Effector memory CD8-positive, alpha-beta T cell (primary cell): ENCODE measurements around the gene ZNF33A.
A peak's percentile ranks its signal among the peaks of the same experiment; 100 is the strongest.
"Not testable (repeated sequence)": the region's sequence is repeated elsewhere in the genome, so short reads cannot be mapped to it uniquely, and the experiment has no call there.

Experiments used
- ATAC-seq: fragments of 150-1000 bp; cut with Tn5 transposase; replicated peaks from 2 replicates; pipeline ENCODE4 v1.10.0; 2021; ENCODE audit warnings: mild to moderate bottlenecking, moderate library complexity
- DNase-seq, 3 experiments: peaks; one replicate each; pipeline ENCODE4 v3.0.0; 2021
- H3K27ac Mint-ChIP-seq, 2 donors: one replicate each; pipeline ENCODE4 v1.8.0; 2022; ENCODE audit warnings: mild to moderate bottlenecking in 2 of 2, mixed read lengths in 2 of 2, moderate library complexity in 2 of 2
- H3K27me3 Mint-ChIP-seq, 2 donors: one replicate each; pipeline ENCODE4 v1.8.0; 2022; ENCODE audit warnings: mixed read lengths in 2 of 2
- H3K36me3 Mint-ChIP-seq: one replicate; pipeline ENCODE4 v1.8.0; 2022; ENCODE audit warnings: mild to moderate bottlenecking, moderate library complexity, mixed read lengths; ENCODE audit not compliant: insufficient read depth
- H3K4me1 Mint-ChIP-seq, 2 donors: one replicate each; pipeline ENCODE4 v1.8.0; 2022; ENCODE audit warnings: low read depth in 2 of 2, mixed read lengths in 2 of 2
- H3K4me3 Mint-ChIP-seq, 2 donors: one replicate each; pipeline ENCODE4 v1.8.0; 2022; ENCODE audit warnings: mild to moderate bottlenecking in 2 of 2, mixed read lengths in 2 of 2, moderate library complexity in 2 of 2
- H3K9me3 Mint-ChIP-seq, 2 donors: one replicate each; pipeline ENCODE4 v1.8.0; 2022; ENCODE audit warnings: mixed read lengths in 2 of 2

Gene ZNF33A

DNA sequence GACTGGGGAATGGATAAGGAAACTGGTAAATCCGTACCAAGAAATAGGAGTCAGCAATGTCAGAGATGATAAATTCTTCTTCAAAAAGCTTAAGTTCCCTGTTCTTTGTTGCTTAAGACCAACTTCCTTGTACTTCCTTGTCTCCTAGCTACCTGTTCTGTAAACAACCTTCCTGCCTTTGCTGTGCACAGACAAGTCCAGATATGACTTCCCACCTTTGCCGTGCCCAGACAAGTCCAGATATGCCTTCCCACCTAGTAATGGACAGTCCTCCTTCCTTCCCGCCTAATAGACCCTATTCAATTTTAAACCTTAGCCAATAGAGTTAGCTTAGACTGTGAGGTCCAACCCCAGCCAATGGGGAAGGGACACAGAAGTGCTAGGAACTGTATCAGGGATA lies 2.5 kb upstream of the ZNF33A start:
- H3K27ac Mint-ChIP-seq, result no peak overlapping the region
- peaks cover 24% of the 10 kb centered on the region for H3K36me3 Mint-ChIP-seq
- DNase-seq, result no peak
- no peak overlapping the region for H3K4me3 Mint-ChIP-seq
- no peaks in the 10 kb centered on the region for H3K9me3 Mint-ChIP-seq
- no peaks in the 10 kb centered on the region for H3K27me3 Mint-ChIP-seq
- peaks cover 14 to 21% of the 10 kb centered on the region in 2 donors for H3K4me1 Mint-ChIP-seq
- ATAC-seq, result no peak

- Mint-ChIP-seq H3K9me3 (no peaks in the 10 kb centered on the region), H3K4me1 (peaks cover 27 to 36% of the 10 kb centered on the region in 2 donors), H3K4me3 (no peak overlapping the region), H3K36me3 (peaks cover 90% of the 10 kb centered on the region), H3K27ac (peak overlapping the region in 1 of 2 donors; percentile 36), H3K27me3 (no peaks in the 10 kb centered on the region)
- ATAC-seq (no peak), DNase-seq (no peak)
Observed at GRCh38 chr10:38016354-38016753, 5.9 kb downstream of the ZNF33A start.

GRCh38 chr10:38019124-38019523 lies 8.6 kb downstream of the ZNF33A start:
- not testable (repeated sequence) for H3K4me3 Mint-ChIP-seq, H3K27me3 Mint-ChIP-seq, ATAC-seq, H3K9me3 Mint-ChIP-seq, DNase-seq
- Mint-ChIP-seq H3K4me1 (peaks cover 22 to 24% of the 10 kb centered on the region in 2 donors), H3K36me3 (peaks cover 93% of the 10 kb centered on the region), H3K27ac (peak overlapping the region; percentile 21 to 44)

DNA sequence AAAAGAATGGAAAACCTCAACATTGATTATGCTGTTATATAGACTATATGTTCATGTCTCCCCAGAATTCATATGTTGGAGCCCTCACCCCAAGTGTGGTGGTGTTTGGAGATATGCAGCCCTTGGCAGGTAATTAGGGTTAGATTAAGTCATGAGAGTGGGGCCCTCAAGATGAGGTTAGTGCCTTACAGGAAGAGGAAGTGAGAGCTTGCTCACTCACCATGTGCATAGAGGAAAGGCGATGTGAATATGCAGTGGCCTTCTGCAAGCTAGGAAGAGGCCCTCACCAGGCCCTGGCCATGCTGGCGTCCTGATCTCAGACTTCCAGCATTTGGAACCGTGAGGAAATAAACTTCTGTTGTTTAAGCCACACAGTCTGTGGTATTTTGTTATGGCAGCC lies 14.8 kb downstream of the ZNF33A start:
- Mint-ChIP-seq H3K4me3 (no peak overlapping the region), H3K4me1 (peaks cover 28 to 45% of the 10 kb centered on the region in 2 donors), H3K9me3 (no peaks in the 10 kb centered on the region), H3K27ac (peak overlapping the region; percentile 59 to 84), H3K36me3 (peaks cover 74% of the 10 kb centered on the region), H3K27me3 (no peaks in the 10 kb centered on the region)
- no peak for DNase-seq
- no peak for ATAC-seq

GRCh38 chr10:38027986-38028385 lies 17.5 kb downstream of the ZNF33A start:
- DNase-seq, result no peak
- H3K36me3 Mint-ChIP-seq, result peaks cover 66% of the 10 kb centered on the region
- ATAC-seq, result no peak
- peak overlapping the region in 1 of 2 donors; percentile 31 for H3K4me3 Mint-ChIP-seq
- H3K27me3 Mint-ChIP-seq, result no peaks in the 10 kb centered on the region
- peak overlapping the region; percentile 86 to 88 for H3K27ac Mint-ChIP-seq
- no peaks in the 10 kb centered on the region for H3K9me3 Mint-ChIP-seq
- peaks cover 23 to 46% of the 10 kb centered on the region in 2 donors for H3K4me1 Mint-ChIP-seq

DNA sequence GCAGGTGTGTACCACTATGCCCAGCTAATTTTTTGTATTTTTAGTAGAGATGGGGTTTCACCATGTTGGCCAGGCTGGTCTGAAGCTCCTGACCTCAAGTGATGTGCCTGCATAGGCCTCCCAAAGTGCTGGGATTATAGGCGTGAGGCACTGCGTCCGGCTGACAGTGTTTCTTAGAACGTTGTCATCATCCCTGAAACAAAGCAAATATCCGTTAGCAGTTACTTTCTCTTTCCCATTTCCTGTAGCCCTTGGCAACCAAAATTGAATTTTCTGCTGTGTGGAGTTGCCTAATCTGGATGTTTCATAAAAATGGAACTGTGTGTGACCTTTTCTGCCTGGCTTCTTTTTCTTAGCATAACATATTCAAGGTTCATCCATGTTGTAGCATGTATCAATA lies 22.4 kb downstream of the ZNF33A start:
- Mint-ChIP-seq H3K27me3 (no peaks in the 10 kb centered on the region), H3K4me1 (peaks cover 12 to 33% of the 10 kb centered on the region in 2 donors)

DNA sequence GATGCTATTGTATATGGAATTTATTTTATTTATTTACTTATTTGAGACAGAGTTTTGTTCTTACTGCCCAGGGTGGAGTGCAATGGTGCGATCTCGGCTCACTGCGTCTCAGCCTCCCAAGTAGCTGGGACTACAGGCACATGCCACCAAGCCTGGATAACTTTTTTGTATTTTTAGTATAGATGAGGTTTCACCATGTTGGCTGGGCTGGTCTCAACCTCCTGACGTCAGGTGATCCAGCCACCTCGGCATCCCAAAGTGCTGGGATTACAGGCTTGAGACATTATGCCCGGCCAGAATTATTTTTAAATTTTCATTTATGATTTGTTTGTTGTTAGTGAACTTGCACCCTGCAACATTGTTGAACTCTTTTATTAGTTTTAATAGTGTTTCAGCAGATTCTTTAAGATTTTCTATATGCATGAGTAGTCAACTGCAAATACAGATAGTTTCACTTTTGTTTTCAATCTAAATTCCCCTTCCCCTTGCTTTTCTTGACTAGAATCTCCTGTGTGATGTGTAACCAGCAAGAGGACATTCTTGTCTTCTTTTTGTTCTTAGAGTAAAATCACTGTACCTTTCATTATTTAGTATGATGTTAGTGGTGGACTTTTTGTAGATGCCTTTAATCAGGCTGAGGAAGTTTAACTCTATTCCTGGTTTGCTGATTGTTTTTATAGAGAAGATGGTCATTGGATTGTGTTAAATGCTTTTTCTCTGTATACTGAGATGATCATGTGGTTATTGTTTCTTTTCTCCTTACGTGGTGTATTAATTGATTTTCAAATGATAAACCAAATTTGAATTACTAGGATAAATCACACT lies 27.8 kb downstream of the ZNF33A start:
- ATAC-seq (peak; percentile 87), DNase-seq (no peak)
- peaks cover 43% of the 10 kb centered on the region for H3K36me3 Mint-ChIP-seq
- H3K9me3 Mint-ChIP-seq, result no peaks in the 10 kb centered on the region
- H3K27ac Mint-ChIP-seq, result peak overlapping the region; percentile 89 to 97
- H3K4me3 Mint-ChIP-seq, result peak overlapping the region; percentile 66 to 86
- H3K27me3 Mint-ChIP-seq, result no peaks in the 10 kb centered on the region
- peaks cover 28 to 41% of the 10 kb centered on the region in 2 donors for H3K4me1 Mint-ChIP-seq

More for the DNA sequence above, 22.4 kb downstream of the ZNF33A start:
- peaks cover 53% of the 10 kb centered on the region for H3K36me3 Mint-ChIP-seq
- no peaks in the 10 kb centered on the region for H3K9me3 Mint-ChIP-seq
- peak overlapping the region in 1 of 2 donors; percentile 61 for H3K27ac Mint-ChIP-seq
- no peak for DNase-seq
- no peak for ATAC-seq
- no peak overlapping the region for H3K4me3 Mint-ChIP-seq

DNA sequence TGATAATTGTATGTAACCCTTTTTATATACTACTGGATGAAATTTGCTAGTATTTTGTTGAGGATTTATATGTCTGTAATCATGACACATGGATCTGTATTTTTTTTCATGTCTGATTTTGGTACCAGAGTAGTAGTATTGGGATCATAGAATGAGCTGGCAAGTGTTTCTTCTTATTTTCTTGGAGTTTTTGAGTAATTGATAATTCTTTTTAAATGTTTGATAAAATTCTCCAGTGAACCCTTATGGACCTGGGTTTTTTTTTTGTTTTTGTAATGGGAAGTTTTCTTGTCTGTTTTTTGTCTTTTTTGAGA lies 28.4 kb downstream of the ZNF33A start:
- ATAC-seq, result no peak
- Mint-ChIP-seq H3K27me3 (no peaks in the 10 kb centered on the region), H3K4me1 (peaks cover 29 to 45% of the 10 kb centered on the region in 2 donors), H3K4me3 (peak overlapping the region; percentile 66 to 86), H3K9me3 (no peaks in the 10 kb centered on the region), H3K36me3 (peaks cover 47% of the 10 kb centered on the region), H3K27ac (peak overlapping the region; percentile 89 to 97)
- DNase-seq, result no peak

- H3K4me3 Mint-ChIP-seq, result peak overlapping the region in 1 of 2 donors; percentile 42
- no peak for DNase-seq
- H3K4me1 Mint-ChIP-seq, result peaks cover 25 to 45% of the 10 kb centered on the region in 2 donors
- peak overlapping the region in 1 of 2 donors; percentile 19 for H3K27ac Mint-ChIP-seq
- no peaks in the 10 kb centered on the region for H3K27me3 Mint-ChIP-seq
- peaks cover 32% of the 10 kb centered on the region for H3K36me3 Mint-ChIP-seq
- H3K9me3 Mint-ChIP-seq, result peaks cover 0 to 2% of the 10 kb centered on the region in 2 donors
- ATAC-seq, result no peak
Observed at GRCh38 chr10:38043516-38043915, 33.0 kb downstream of the ZNF33A start.

- Mint-ChIP-seq H3K27ac (peak overlapping the region in 1 of 2 donors; percentile 83), H3K4me3 (no peak overlapping the region), H3K27me3 (no peaks in the 10 kb centered on the region), H3K4me1 (peaks cover 10 to 32% of the 10 kb centered on the region in 2 donors), H3K9me3 (peaks cover 0 to 2% of the 10 kb centered on the region in 2 donors), H3K36me3 (peaks cover 27% of the 10 kb centered on the region)
- no peak for ATAC-seq
- DNase-seq, result no peak
Observed at GRCh38 chr10:38045129-38045528, 34.7 kb downstream of the ZNF33A start.

DNA sequence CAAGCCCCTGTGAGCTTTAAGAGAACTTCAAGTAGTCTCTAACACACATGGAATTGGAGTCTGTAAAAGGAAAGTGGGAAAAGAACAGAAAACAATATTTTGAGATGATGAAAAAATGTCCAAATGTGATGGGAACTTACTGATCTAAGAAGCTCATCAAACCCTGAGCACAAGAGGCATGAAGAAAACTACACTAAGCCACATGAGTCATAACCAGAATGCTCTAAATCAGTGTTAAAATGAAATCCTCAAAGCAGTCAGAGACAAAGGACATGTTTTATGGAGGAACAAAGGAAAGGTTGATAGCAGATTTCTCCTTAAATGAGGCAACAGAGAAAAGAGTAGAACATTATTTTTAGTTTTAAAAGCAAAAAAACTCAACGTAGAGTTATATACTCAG lies 37.2 kb downstream of the ZNF33A start:
- Mint-ChIP-seq H3K9me3 (peaks cover 0 to 2% of the 10 kb centered on the region in 2 donors), H3K4me1 (peaks cover 4 to 18% of the 10 kb centered on the region in 2 donors), H3K27me3 (no peaks in the 10 kb centered on the region), H3K4me3 (no peak overlapping the region), H3K36me3 (peaks cover 26% of the 10 kb centered on the region), H3K27ac (peak overlapping the region in 1 of 2 donors; percentile 79)
- no peak for DNase-seq
- no peak for ATAC-seq

GRCh38 chr10:38050212-38050611 lies 39.7 kb downstream of the ZNF33A start:
- Mint-ChIP-seq H3K9me3 (peaks cover 9 to 14% of the 10 kb centered on the region in 2 donors), H3K27ac (no peak overlapping the region)
- ATAC-seq, result no peak

DNA sequence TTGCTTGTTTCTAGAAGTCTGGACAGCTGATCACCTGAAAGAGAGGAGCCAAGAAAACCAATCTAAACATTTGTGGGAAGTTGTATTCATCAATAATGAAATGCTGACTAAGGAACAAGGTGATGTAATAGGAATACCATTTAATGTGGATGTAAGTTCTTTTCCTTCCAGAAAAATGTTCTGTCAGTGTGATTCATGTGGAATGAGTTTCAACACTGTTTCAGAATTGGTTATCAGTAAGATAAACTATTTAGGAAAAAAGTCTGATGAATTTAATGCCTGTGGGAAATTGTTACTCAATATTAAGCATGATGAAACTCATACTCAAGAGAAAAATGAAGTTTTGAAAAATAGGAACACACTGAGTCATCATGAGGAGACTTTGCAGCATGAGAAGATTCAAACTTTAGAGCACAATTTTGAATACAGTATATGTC lies 43.9 kb downstream of the ZNF33A start:
- Mint-ChIP-seq H3K4me3 (peak overlapping the region in 1 of 2 donors; percentile 18), H3K27ac (no peak overlapping the region), H3K9me3 (peaks cover 13 to 18% of the 10 kb centered on the region in 2 donors), H3K4me1 (no peaks in the 10 kb centered on the region), H3K36me3 (peaks cover 49% of the 10 kb centered on the region), H3K27me3 (no peaks in the 10 kb centered on the region)
- DNase-seq (no peak), ATAC-seq (no peak)

More at GRCh38 chr10:38050212-38050611, 39.7 kb downstream of the ZNF33A start:
- Mint-ChIP-seq H3K4me3 (no peak overlapping the region), H3K36me3 (peaks cover 27% of the 10 kb centered on the region), H3K4me1 (peaks cover 0 to 8% of the 10 kb centered on the region in 2 donors), H3K27me3 (no peaks in the 10 kb centered on the region)
- no peak for DNase-seq

GRCh38 chr10:38055274-38055894 lies 44.9 kb downstream of the ZNF33A start:
- not testable (repeated sequence) for H3K27ac Mint-ChIP-seq, H3K27me3 Mint-ChIP-seq, DNase-seq, ATAC-seq, H3K4me3 Mint-ChIP-seq, H3K4me1 Mint-ChIP-seq
- H3K9me3 Mint-ChIP-seq, result peaks cover 17 to 26% of the 10 kb centered on the region in 2 donors
- H3K36me3 Mint-ChIP-seq, result peaks cover 49% of the 10 kb centered on the region
